ENCODE measurements around the gene AAMP. TPM values are rescaled to one million over a fixed set of nuclear protein-coding genes. Genes with fewer than 3 reads are reported as not detected.

AAMP gene
- total RNA-seq, 1 experiment from 2014 or later = 126 TPM

DNA sequence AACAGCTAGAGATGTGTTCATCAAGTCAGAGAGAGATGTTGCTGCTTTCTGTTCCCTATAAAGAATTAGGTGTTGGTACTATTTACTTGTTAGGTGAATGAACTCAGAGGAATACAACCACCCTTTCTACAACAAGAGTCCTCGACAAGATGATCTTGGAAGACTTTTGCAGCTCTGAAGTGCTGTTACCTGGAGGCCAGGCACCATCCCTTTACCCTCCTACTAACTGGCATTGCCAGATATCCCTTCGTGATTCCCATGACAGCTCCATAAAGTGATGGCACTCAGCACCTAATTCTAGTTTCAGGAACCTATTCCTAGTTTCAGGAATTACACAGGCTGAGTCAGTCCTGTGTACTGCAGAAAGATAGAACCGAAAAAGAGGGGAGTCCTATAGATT lies 43.0 kb downstream of the AAMP start:
- Histone ChIP-seq H3K27me3 (ENCODE audit: insufficient read depth, low read depth) (no peaks in the 10 kb centered on the region), H3K9me3 (ENCODE audit: insufficient read depth, low read depth) (no peaks in the 10 kb centered on the region), H3K4me2 (no peak overlapping the region), H3K4me3 (no peak overlapping the region), H3F3A (ENCODE audit: insufficient read depth, low read depth) (peaks cover 32% of the 10 kb centered on the region), H3K27ac (no peak overlapping the region), H2AFZ (no peak overlapping the region), H3K4me1 (replicated peaks; ENCODE audit: insufficient read depth) (peaks cover 32% of the 10 kb centered on the region), H4K20me1 (ENCODE audit: insufficient read depth) (peaks cover 13% of the 10 kb centered on the region), H3K79me2 (ENCODE audit: low read depth) (peaks cover 45% of the 10 kb centered on the region), H3K36me3 (ENCODE audit: low read depth) (peaks cover 69% of the 10 kb centered on the region), H3K9me2 (ENCODE audit: insufficient read depth) (no peaks in the 10 kb centered on the region)
- no peak for TF ChIP-seq EZH2 (IDR thresholded peaks at IDR 0.05; ENCODE audit: low read depth)
- TF ChIP-seq CTCF (conservative IDR thresholded peaks at IDR 0.05) = no peak
- intact Hi-C loops (cut with micrococcal nuclease; ENCODE audit: unreplicated experiment) = no loop called here
- no TSS peak for BruUV-seq (replicated peaks)
- ChIA-PET CTCF (interaction anchor here (0.6 to 0.7 kb wide), 2 partner anchors 10 to 135 kb away, joined by 4 to 7 read pairs; no protein-coding TSS in a partner anchor), POLR2A (ENCODE audit: unreplicated experiment) (no interaction called here)
- DNase-seq = no peak

GRCh38 chr2:218224186-218224585 lies 45.8 kb downstream of the AAMP start:
- Histone ChIP-seq H4K20me1 (ENCODE audit: insufficient read depth) (peaks cover 39% of the 10 kb centered on the region), H3K4me3 (no peak overlapping the region), H3K4me2 (no peak overlapping the region), H3K36me3 (ENCODE audit: low read depth) (peaks cover 47% of the 10 kb centered on the region), H3F3A (ENCODE audit: insufficient read depth, low read depth) (peaks cover 21% of the 10 kb centered on the region), H3K4me1 (replicated peaks; ENCODE audit: insufficient read depth) (peaks cover 27% of the 10 kb centered on the region), H2AFZ (no peak overlapping the region), H3K27me3 (ENCODE audit: insufficient read depth, low read depth) (no peaks in the 10 kb centered on the region), H3K9me3 (ENCODE audit: insufficient read depth, low read depth) (no peaks in the 10 kb centered on the region), H3K9me2 (ENCODE audit: insufficient read depth) (no peaks in the 10 kb centered on the region), H3K27ac (peak overlapping the region; percentile 16; the same call in 1 of the 2 replicates), H3K79me2 (ENCODE audit: low read depth) (peaks cover 60% of the 10 kb centered on the region)
- no TSS peak for BruUV-seq (replicated peaks)
- intact Hi-C loops (cut with micrococcal nuclease; ENCODE audit: unreplicated experiment) = no loop called here
- POLR2A ChIA-PET (ENCODE audit: unreplicated experiment) = no interaction called here
- CTCF ChIA-PET = no interaction called here
- no peak for TF ChIP-seq CTCF (conservative IDR thresholded peaks at IDR 0.05)
- TF ChIP-seq EZH2 (IDR thresholded peaks at IDR 0.05; ENCODE audit: low read depth) = no peak
- DNase-seq = no peak

GRCh38 chr2:218223046-218223445 lies 46.9 kb downstream of the AAMP start:
- peaks cover 9% of the 10 kb centered on the region; the same call in 1 of the 2 replicates for H3F3A ChIP-seq (ENCODE audit: insufficient read depth, low read depth)
- H3K79me2 ChIP-seq (ENCODE audit: low read depth) = peaks cover 71% of the 10 kb centered on the region
- H3K36me3 ChIP-seq (ENCODE audit: low read depth) = peaks cover 39% of the 10 kb centered on the region
- BruUV-seq (replicated peaks) = no TSS peak
- CTCF ChIA-PET = no interaction called here
- intact Hi-C loops (cut with micrococcal nuclease; ENCODE audit: unreplicated experiment) = no loop called here
- no peaks in the 10 kb centered on the region for H3K9me2 ChIP-seq (ENCODE audit: insufficient read depth)
- no peak for DNase-seq
- no peak overlapping the region for H3K4me2 ChIP-seq
- TF ChIP-seq CTCF (conservative IDR thresholded peaks at IDR 0.05) (no peak), EZH2 (IDR thresholded peaks at IDR 0.05; ENCODE audit: low read depth) (no peak)
- no peak overlapping the region for H2AFZ ChIP-seq
- POLR2A ChIA-PET (ENCODE audit: unreplicated experiment) = interaction anchor here (0.7 kb wide), 1 partner anchor 19 kb away, joined by 4 read pairs; no protein-coding TSS in a partner anchor
- no peak overlapping the region for H3K27ac ChIP-seq
- H4K20me1 ChIP-seq (ENCODE audit: insufficient read depth) = peaks cover 50% of the 10 kb centered on the region
- no peak overlapping the region for H3K4me3 ChIP-seq
- no peaks in the 10 kb centered on the region for H3K9me3 ChIP-seq (ENCODE audit: insufficient read depth, low read depth)
- peaks cover 27% of the 10 kb centered on the region for H3K4me1 ChIP-seq (replicated peaks; ENCODE audit: insufficient read depth)
- H3K27me3 ChIP-seq (ENCODE audit: insufficient read depth, low read depth) = no peaks in the 10 kb centered on the region

Data from PC-9 (cell line).